ENCODE data around the gene IL33. TPM values are rescaled to one million over a fixed set of nuclear protein-coding genes. Genes with fewer than 3 reads are reported as not detected.

The IL33 gene
- total RNA-seq, 2 donors from 2014 or later, result 4.0 to 6.2 TPM

DNA sequence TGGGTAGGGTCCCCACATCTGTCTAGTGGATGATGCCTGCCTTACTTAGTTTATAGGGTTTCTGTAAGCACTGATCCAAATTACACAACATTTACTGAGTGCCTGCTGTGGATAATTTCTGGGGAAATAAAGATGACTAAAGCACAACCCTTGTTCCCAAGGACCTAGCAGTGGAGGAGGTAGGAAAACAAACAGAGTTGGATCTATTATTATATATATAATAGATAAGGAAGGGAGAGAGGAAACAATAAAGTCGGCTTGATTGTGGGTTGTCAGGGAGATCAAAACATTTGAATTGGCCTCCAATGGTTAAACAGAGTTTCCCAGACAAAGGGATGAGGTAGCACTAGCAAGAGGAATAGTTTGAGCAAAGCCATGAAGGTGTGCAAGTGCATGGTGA is 14.0 kb downstream of the IL33 start:
- peak; percentile 86 for ATAC-seq
- DNase-seq, result no peak
- H3K4me1 ChIP-seq, result peaks cover 47% of the 10 kb centered on the region
- H3K36me3 ChIP-seq (replicated peaks in 1 of 2; ENCODE audit: insufficient read depth in 1 of 2, low read depth in 2 of 2), result no peaks in the 10 kb centered on the region
- no peaks in the 10 kb centered on the region for H3K27me3 ChIP-seq
- peak overlapping the region in 2 of 4 donors; percentile 42 to 60 for H3K27ac ChIP-seq
- 6 to 11% methylated on average over 1 of the region's 1 CpG for WGBS, 2 donors
- no peak overlapping the region for H3K4me3 ChIP-seq
- intact Hi-C loops (cut with DNase I), result no loop called here
- TF ChIP-seq POLR2A (IDR thresholded peaks at IDR 0.05), result no peak
- TF ChIP-seq, protein P1, sequence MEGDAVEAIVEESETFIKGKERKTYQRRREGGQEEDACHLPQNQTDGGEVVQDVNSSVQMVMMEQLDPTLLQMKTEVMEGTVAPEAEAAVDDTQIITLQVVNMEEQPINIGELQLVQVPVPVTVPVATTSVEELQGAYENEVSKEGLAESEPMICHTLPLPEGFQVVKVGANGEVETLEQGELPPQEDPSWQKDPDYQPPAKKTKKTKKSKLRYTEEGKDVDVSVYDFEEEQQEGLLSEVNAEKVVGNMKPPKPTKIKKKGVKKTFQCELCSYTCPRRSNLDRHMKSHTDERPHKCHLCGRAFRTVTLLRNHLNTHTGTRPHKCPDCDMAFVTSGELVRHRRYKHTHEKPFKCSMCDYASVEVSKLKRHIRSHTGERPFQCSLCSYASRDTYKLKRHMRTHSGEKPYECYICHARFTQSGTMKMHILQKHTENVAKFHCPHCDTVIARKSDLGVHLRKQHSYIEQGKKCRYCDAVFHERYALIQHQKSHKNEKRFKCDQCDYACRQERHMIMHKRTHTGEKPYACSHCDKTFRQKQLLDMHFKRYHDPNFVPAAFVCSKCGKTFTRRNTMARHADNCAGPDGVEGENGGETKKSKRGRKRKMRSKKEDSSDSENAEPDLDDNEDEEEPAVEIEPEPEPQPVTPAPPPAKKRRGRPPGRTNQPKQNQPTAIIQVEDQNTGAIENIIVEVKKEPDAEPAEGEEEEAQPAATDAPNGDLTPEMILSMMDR (IDR thresholded peaks at IDR 0.05), result no peak
- no peaks in the 10 kb centered on the region for H3K9me3 ChIP-seq

DNA sequence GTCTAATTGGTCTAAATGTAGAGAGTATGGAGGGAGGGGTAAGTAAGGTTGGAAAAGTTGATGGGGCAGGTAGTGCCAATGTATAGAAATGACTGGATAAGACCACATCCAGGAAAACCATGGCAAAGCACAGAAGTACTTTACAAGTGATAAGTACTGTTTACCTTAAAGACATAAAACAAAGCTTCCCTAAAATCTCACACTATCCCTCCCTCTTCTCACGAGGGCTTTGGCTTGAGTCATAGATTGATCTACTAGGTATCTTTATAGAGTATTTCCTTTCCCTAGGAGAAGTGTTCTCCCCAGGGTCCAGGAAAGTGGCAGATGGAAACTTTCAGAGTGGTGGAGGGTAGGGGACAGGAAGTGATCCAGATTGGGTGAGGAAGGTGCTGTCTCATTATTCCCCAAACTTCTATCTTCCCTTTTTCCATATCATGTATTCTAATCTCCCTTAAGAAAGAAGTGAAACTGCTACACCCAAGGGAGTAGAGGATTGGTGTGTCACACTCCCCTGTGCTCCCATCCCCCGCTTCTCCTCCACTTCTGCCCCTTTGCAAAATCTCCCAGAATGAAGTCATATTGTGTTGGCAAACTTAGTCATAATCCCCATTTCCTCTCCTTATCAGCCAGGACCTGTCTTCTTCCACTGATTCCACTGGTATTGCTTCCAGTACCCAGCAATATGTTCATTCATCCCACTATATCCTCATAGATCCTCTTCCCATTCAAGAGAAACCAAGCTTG is 14.6 kb downstream of the IL33 start:
- peak overlapping the region in 1 of 4 donors; percentile 42 for H3K27ac ChIP-seq
- no peaks in the 10 kb centered on the region for H3K36me3 ChIP-seq (replicated peaks in 1 of 2; ENCODE audit: insufficient read depth in 1 of 2, low read depth in 2 of 2)
- intact Hi-C loops (cut with DNase I), result no loop called here
- no peaks in the 10 kb centered on the region for H3K9me3 ChIP-seq
- no peak for TF ChIP-seq POLR2A (IDR thresholded peaks at IDR 0.05)
- TF ChIP-seq, protein P1 (IDR thresholded peaks at IDR 0.05), result no peak
- 55 to 69% methylated on average over 2 of the region's 2 CpGs for WGBS, 2 donors
- peaks cover 45% of the 10 kb centered on the region for H3K4me1 ChIP-seq
- H3K27me3 ChIP-seq, result no peaks in the 10 kb centered on the region
- H3K4me3 ChIP-seq, result no peak overlapping the region
- DNase-seq, result no peak
- ATAC-seq, result no peak

DNA sequence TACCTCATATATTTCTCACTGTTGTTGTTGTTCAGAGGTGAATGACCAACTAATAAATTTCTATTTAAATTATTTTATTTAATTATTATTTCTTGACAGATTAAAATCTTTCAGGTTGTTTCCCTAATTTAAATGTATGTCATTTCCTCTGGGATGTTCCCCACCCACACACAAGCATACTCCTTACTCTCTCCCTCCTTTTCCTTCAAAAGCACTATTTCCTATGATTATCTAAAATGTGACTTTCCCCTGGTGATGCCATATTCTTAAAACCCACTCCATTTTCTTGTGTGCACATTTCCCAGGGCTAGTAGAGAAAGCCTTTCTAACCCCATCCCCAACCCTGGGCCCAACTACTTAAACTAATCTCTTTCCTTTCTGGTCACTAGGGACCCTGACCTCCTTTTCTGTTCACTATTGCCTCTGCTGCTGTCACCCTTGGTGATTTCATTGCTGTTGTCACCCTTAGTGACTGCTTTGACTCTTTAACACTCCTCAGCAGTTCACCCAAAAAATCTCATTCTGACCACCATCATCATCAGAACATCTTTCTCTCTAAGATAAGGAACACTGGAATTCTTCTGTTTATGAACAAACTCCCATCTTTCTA is 16.8 kb downstream of the IL33 start:
- H3K4me1 ChIP-seq, result peaks cover 39% of the 10 kb centered on the region
- H3K27me3 ChIP-seq, result no peaks in the 10 kb centered on the region
- no peaks in the 10 kb centered on the region for H3K9me3 ChIP-seq
- ATAC-seq (no peak), DNase-seq (no peak)
- H3K36me3 ChIP-seq (replicated peaks in 1 of 2; ENCODE audit: insufficient read depth in 1 of 2, low read depth in 2 of 2), result no peaks in the 10 kb centered on the region
- no peak for TF ChIP-seq POLR2A (IDR thresholded peaks at IDR 0.05)
- TF ChIP-seq, protein P1 (IDR thresholded peaks at IDR 0.05), result no peak
- intact Hi-C loops (cut with DNase I), result no loop called here
- no peak overlapping the region for H3K27ac ChIP-seq
- no peak overlapping the region for H3K4me3 ChIP-seq

DNA sequence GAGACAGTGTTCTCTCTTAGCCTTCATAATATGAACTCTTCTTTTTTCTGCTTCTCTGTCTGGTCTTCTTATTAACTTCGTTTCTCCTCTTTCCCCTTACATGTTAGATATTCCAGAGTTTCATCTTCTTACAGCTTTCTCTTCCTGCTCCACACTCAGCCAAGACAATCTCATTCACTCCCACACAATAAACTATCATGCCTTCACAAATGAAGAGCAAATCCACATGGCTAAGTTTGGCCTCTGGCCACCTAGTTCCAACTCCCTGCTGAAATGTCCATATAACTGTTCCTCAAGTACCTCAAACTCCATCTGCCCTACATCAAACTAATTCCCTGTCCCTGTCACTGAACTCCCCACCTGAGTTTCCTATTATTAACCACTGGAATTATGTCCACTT is 18.4 kb downstream of the IL33 start:
- whole genome bisulfite sequencing, 2 donors, result 56 to 74% methylated on average over 1 of the region's 1 CpG
- Histone ChIP-seq H3K4me1 (peaks cover 35% of the 10 kb centered on the region), H3K36me3 (replicated peaks in 1 of 2; ENCODE audit: insufficient read depth in 1 of 2, low read depth in 2 of 2) (no peaks in the 10 kb centered on the region), H3K27me3 (no peaks in the 10 kb centered on the region), H3K27ac (no peak overlapping the region), H3K4me3 (no peak overlapping the region), H3K9me3 (no peaks in the 10 kb centered on the region)
- intact Hi-C loops (cut with DNase I), result no loop called here
- no peak for DNase-seq
- no peak for TF ChIP-seq POLR2A (IDR thresholded peaks at IDR 0.05)
- TF ChIP-seq, protein P1 (IDR thresholded peaks at IDR 0.05), result no peak
- ATAC-seq, result no peak

DNA sequence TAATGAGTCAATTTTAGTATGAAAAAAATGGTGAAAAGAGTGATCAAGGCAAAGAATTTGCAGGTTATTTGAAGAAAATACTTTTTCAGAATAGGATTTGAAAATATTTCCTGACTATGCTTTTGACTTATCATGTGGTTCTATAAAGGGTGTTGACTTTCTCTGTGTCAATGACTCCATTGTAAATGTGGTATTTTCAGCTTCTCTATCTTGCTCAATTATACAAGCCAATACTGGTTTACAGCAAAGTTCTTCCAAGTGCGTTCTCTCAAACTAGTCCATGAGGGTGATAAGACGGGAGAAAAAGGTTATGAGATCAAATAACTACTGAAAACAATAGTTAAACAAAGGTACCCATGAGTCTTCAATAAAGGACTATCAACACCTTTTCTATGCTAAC is 21.7 kb downstream of the IL33 start:
- H3K4me3 ChIP-seq, result no peak overlapping the region
- no peaks in the 10 kb centered on the region for H3K36me3 ChIP-seq (replicated peaks in 1 of 2; ENCODE audit: insufficient read depth in 1 of 2, low read depth in 2 of 2)
- no peak for TF ChIP-seq POLR2A (IDR thresholded peaks at IDR 0.05)
- TF ChIP-seq, protein P1 (IDR thresholded peaks at IDR 0.05), result no peak
- H3K27ac ChIP-seq, result no peak overlapping the region
- peaks cover 28% of the 10 kb centered on the region for H3K4me1 ChIP-seq
- ATAC-seq, result no peak
- H3K9me3 ChIP-seq, result no peaks in the 10 kb centered on the region
- no peak for DNase-seq
- no peaks in the 10 kb centered on the region for H3K27me3 ChIP-seq
- intact Hi-C loops (cut with DNase I), result no loop called here
- WGBS, 2 donors, result 50 to 54% methylated on average over 2 of the region's 2 CpGs

Data from body of pancreas (tissue), 4 donors.